IPS-18a (cell line): ENCODE measurements around the gene ZFP36L2.

Source experiments
- H3K27ac ChIP-seq: one replicate; pipeline ENCODE4 v1.5.1; 2013; ENCODE audit warnings: low read length
- H3K27me3 ChIP-seq: one replicate; pipeline ENCODE4 v1.6.1; 2013; ENCODE audit warnings: mild to moderate bottlenecking, low read length; ENCODE audit not compliant: control insufficient read depth, insufficient read depth
- H3K36me3 ChIP-seq: one replicate; pipeline ENCODE4 v1.6.1; 2013; ENCODE audit warnings: low read depth, low read length; ENCODE audit not compliant: control insufficient read depth
- H3K4me1 ChIP-seq: one replicate; pipeline ENCODE4 v1.6.1; 2013; ENCODE audit warnings: low read depth, low read length; ENCODE audit not compliant: control insufficient read depth
- H3K4me3 ChIP-seq: one replicate; pipeline ENCODE4 v1.5.1; 2013; ENCODE audit warnings: low read length
- H3K9ac ChIP-seq: one replicate; pipeline ENCODE4 v1.6.1; 2013; ENCODE audit warnings: mild to moderate bottlenecking, low read length, moderate library complexity
- H3K9me3 ChIP-seq: one replicate; pipeline ENCODE4 v1.6.1; 2013; ENCODE audit warnings: low read depth, low read length; ENCODE audit not compliant: control insufficient read depth

ZFP36L2 gene

GRCh38 chr2:43241558-43241957 is 15.2 kb upstream of the ZFP36L2 start:
- Histone ChIP-seq H3K4me1 (no peaks in the 10 kb centered on the region), H3K27ac (no peak overlapping the region), H3K4me3 (no peak overlapping the region), H3K27me3 (no peaks in the 10 kb centered on the region), H3K36me3 (no peaks in the 10 kb centered on the region), H3K9me3 (no peaks in the 10 kb centered on the region), H3K9ac (no peak overlapping the region)

GRCh38 chr2:43240766-43241150 is 14.4 kb upstream of the ZFP36L2 start:
- Histone ChIP-seq H3K9ac (no peak overlapping the region), H3K27ac (no peak overlapping the region), H3K9me3 (no peaks in the 10 kb centered on the region), H3K36me3 (no peaks in the 10 kb centered on the region), H3K4me1 (no peaks in the 10 kb centered on the region), H3K4me3 (no peak overlapping the region), H3K27me3 (no peaks in the 10 kb centered on the region)

- H3K4me1 ChIP-seq, result no peaks in the 10 kb centered on the region
- no peak overlapping the region for H3K27ac ChIP-seq
- H3K27me3 ChIP-seq, result no peaks in the 10 kb centered on the region
- no peaks in the 10 kb centered on the region for H3K9me3 ChIP-seq
- no peak overlapping the region for H3K9ac ChIP-seq
- no peaks in the 10 kb centered on the region for H3K36me3 ChIP-seq
- no peak overlapping the region for H3K4me3 ChIP-seq
Observed at GRCh38 chr2:43239981-43240765, 13.8 kb upstream of the ZFP36L2 start.

GRCh38 chr2:43238813-43239212 is 12.4 kb upstream of the ZFP36L2 start:
- no peaks in the 10 kb centered on the region for H3K36me3 ChIP-seq
- H3K4me1 ChIP-seq, result no peaks in the 10 kb centered on the region
- no peak overlapping the region for H3K4me3 ChIP-seq
- H3K9ac ChIP-seq, result no peak overlapping the region
- no peak overlapping the region for H3K27ac ChIP-seq
- no peaks in the 10 kb centered on the region for H3K9me3 ChIP-seq
- no peaks in the 10 kb centered on the region for H3K27me3 ChIP-seq

- no peaks in the 10 kb centered on the region for H3K27me3 ChIP-seq
- no peak overlapping the region for H3K27ac ChIP-seq
- H3K4me3 ChIP-seq, result no peak overlapping the region
- no peak overlapping the region for H3K9ac ChIP-seq
- H3K9me3 ChIP-seq, result no peaks in the 10 kb centered on the region
- H3K36me3 ChIP-seq, result no peaks in the 10 kb centered on the region
- H3K4me1 ChIP-seq, result no peaks in the 10 kb centered on the region
Observed at GRCh38 chr2:43238176-43238575, 11.8 kb upstream of the ZFP36L2 start.

GRCh38 chr2:43233218-43234212 is 7.1 kb upstream of the ZFP36L2 start:
- Histone ChIP-seq H3K36me3 (no peaks in the 10 kb centered on the region), H3K4me1 (peaks cover 15% of the 10 kb centered on the region), H3K9me3 (no peaks in the 10 kb centered on the region), H3K27ac (no peak overlapping the region), H3K27me3 (no peaks in the 10 kb centered on the region), H3K4me3 (no peak overlapping the region), H3K9ac (no peak overlapping the region)

GRCh38 chr2:43230951-43231827 is 4.8 kb upstream of the ZFP36L2 start:
- no peak overlapping the region for H3K4me3 ChIP-seq
- H3K36me3 ChIP-seq, result no peaks in the 10 kb centered on the region
- H3K9me3 ChIP-seq, result no peaks in the 10 kb centered on the region
- H3K9ac ChIP-seq, result no peak overlapping the region
- no peaks in the 10 kb centered on the region for H3K27me3 ChIP-seq
- H3K27ac ChIP-seq, result no peak overlapping the region
- peaks cover 23% of the 10 kb centered on the region for H3K4me1 ChIP-seq

- no peaks in the 10 kb centered on the region for H3K36me3 ChIP-seq
- H3K27ac ChIP-seq, result no peak overlapping the region
- no peaks in the 10 kb centered on the region for H3K27me3 ChIP-seq
- no peak overlapping the region for H3K4me3 ChIP-seq
- H3K9me3 ChIP-seq, result no peaks in the 10 kb centered on the region
- H3K4me1 ChIP-seq, result peaks cover 23% of the 10 kb centered on the region
- H3K9ac ChIP-seq, result no peak overlapping the region
Observed at GRCh38 chr2:43230351-43230885, 4.0 kb upstream of the ZFP36L2 start.

- H3K9ac ChIP-seq, result no peak overlapping the region
- H3K4me1 ChIP-seq, result peaks cover 23% of the 10 kb centered on the region
- H3K4me3 ChIP-seq, result no peak overlapping the region
- H3K9me3 ChIP-seq, result no peaks in the 10 kb centered on the region
- no peak overlapping the region for H3K27ac ChIP-seq
- H3K36me3 ChIP-seq, result peaks cover 8% of the 10 kb centered on the region
- H3K27me3 ChIP-seq, result no peaks in the 10 kb centered on the region
Observed at GRCh38 chr2:43228756-43229659, 2.6 kb upstream of the ZFP36L2 start.

- H3K4me1 ChIP-seq, result peaks cover 26% of the 10 kb centered on the region
- H3K27ac ChIP-seq, result no peak overlapping the region
Observed at GRCh38 chr2:43228321-43228751, 1.9 kb upstream of the ZFP36L2 start.

More at GRCh38 chr2:43228321-43228751, 1.9 kb upstream of the ZFP36L2 start:
- H3K27me3 ChIP-seq, result no peaks in the 10 kb centered on the region
- no peaks in the 10 kb centered on the region for H3K9me3 ChIP-seq
- no peak overlapping the region for H3K9ac ChIP-seq
- peaks cover 14% of the 10 kb centered on the region for H3K36me3 ChIP-seq
- peak overlapping the region; percentile 83 for H3K4me3 ChIP-seq
